Activated CD4-positive, alpha-beta T cell treated with anti-CD3 and anti-CD28 coated beads for 36 hours (primary cell): ENCODE results near the gene SLC47A2. TPM values are rescaled to one million over a fixed set of nuclear protein-coding genes. Genes with fewer than 3 reads are reported as not detected.
A peak's percentile ranks its signal among the peaks of the same experiment; 100 is the strongest.
"Not testable (repeated sequence)": the region's sequence is repeated elsewhere in the genome, so short reads cannot be mapped to it uniquely, and the experiment has no call there.

Experiments
- ATAC-seq: fragments of 200-7000 bp; cut with Tn5 transposase; one replicate; pipeline ENCODE4 v1.10.0; 2021; ENCODE audit warnings: mild to moderate bottlenecking, moderate library complexity
- CTCF ChIA-PET: fragments of 350-600 bp; sonication (Branson Sonifier 250); formaldehyde crosslinking; loops from one replicate; lab custom pipeline; 2021; ENCODE audit warnings: antibody characterized with exemption; lab: Charles Lee
- POLR2A ChIA-PET: fragments of 350-600 bp; sonication (Branson Sonifier 250); formaldehyde crosslinking; loops from one replicate; lab custom pipeline; 2021; ENCODE audit warnings: antibody characterized with exemption, inconsistent platforms; lab: Charles Lee
- DNase-seq: peaks from one replicate; pipeline ENCODE4 v3.0.0-alpha.2; 2020
- H3K27ac Mint-ChIP-seq: one replicate; pipeline ENCODE4 v1.8.0; 2021; ENCODE audit warnings: mixed read lengths
- H3K27me3 Mint-ChIP-seq: one replicate; pipeline ENCODE4 v1.8.0; 2021; ENCODE audit warnings: mixed read lengths
- H3K36me3 Mint-ChIP-seq: one replicate; pipeline ENCODE4 v1.8.0; 2021; ENCODE audit warnings: low read depth, mixed read lengths
- H3K4me1 Mint-ChIP-seq: one replicate; pipeline ENCODE4 v1.8.0; 2021; ENCODE audit warnings: mixed read lengths
- H3K4me3 Mint-ChIP-seq: one replicate; pipeline ENCODE4 v1.8.0; 2021; ENCODE audit warnings: mild to moderate bottlenecking, moderate library complexity, mixed read lengths
- H3K9me3 Mint-ChIP-seq: one replicate; pipeline ENCODE4 v1.8.0; 2021; ENCODE audit warnings: low read depth, mixed read lengths
- intact Hi-C, 2 experiments: fragments of 100-400 bp; cut with DNase I in 1 of 2; cut with micrococcal nuclease in 1 of 2; formaldehyde crosslinking; loops; one replicate each; pipeline versions ENCODE4 v1.14.2 to v1.15.1; 2022 to 2024; cut with DNase I, micrococcal nuclease
- total RNA-seq, 2 experiments: library from RNA; stranded (reverse); gene quantifications; one replicate each; pipeline ENCODE4 v1.2.3, GENCODE V29; 2021

SLC47A2 gene
- total RNA-seq = not detected

- intact Hi-C loops = no loop called here
- H3K27ac Mint-ChIP-seq = no peak within 1 kb of the TSS
- ATAC-seq = no peak
- no peaks in the 10 kb centered on the region for H3K9me3 Mint-ChIP-seq
- H3K4me1 Mint-ChIP-seq = no peaks in the 10 kb centered on the region
- DNase-seq = no peak
- CTCF ChIA-PET = no interaction called here
- H3K27me3 Mint-ChIP-seq = no peaks in the 10 kb centered on the region
- POLR2A ChIA-PET = no interaction called here
- no peak within 1 kb of the TSS for H3K4me3 Mint-ChIP-seq
- H3K36me3 Mint-ChIP-seq = no peaks in the 10 kb centered on the region
These were observed at the start of gene SLC47A2 for GRCh38 chr17:19716108-19717030. Gene SLC47A2 (minus strand): TSS chr17:19716584. CDS start chr17:19716555, 29 bp downstream.

- ChIA-PET CTCF (interaction anchor here (0.6 to 3.7 kb wide), 27 partner anchors 9 to 403 kb away, joined by 3 to 37 read pairs (median 4); partner anchors contain the start of genes ALDH3A2, B9D1 and SLC47A1), POLR2A (no interaction called here)
- DNase-seq (no peak), ATAC-seq (no peak)
- intact Hi-C loops = loop anchor here (1.0 to 5.0 kb wide), 5 partner anchors 117 to 403 kb away; partner anchors contain the start of genes ALDH3A2 (in 2 of the 2), B9D1 (in 1 of the 2) and MAPK7 (in 1 of the 2)
- Mint-ChIP-seq H3K36me3 (no peaks in the 10 kb centered on the region), H3K27me3 (no peaks in the 10 kb centered on the region), H3K4me3 (no peak overlapping the region), H3K27ac (no peak overlapping the region), H3K4me1 (peaks cover 40% of the 10 kb centered on the region), H3K9me3 (no peaks in the 10 kb centered on the region)
These were observed 49.6 kb upstream of the SLC47A2 start for GRCh38 chr17:19766016-19766415.

- ATAC-seq, H3K9me3 Mint-ChIP-seq, DNase-seq, POLR2A ChIA-PET, H3K36me3 Mint-ChIP-seq, H3K4me3 Mint-ChIP-seq, H3K27ac Mint-ChIP-seq, H3K27me3 Mint-ChIP-seq: not testable (repeated sequence)
- CTCF ChIA-PET = interaction anchor here (0.6 to 4.9 kb wide), 4 partner anchors 20 to 401 kb away, joined by 3 to 37 read pairs (median 21); partner anchors contain the start of gene B9D1
- H3K4me1 Mint-ChIP-seq = peaks cover 23% of the 10 kb centered on the region
- intact Hi-C loops = loop anchor here (2.0 to 5.0 kb wide), 2 partner anchors 19 to 402 kb away; partner anchors contain the start of gene B9D1 (in 1 of the 2)
These were observed 47.6 kb upstream of the SLC47A2 start for GRCh38 chr17:19763991-19764390.

- ChIA-PET POLR2A (interaction anchor here (1.2 kb wide), 1 partner anchor 42 kb away, joined by 3 read pairs; no protein-coding TSS in a partner anchor), CTCF (interaction anchor here (0.6 to 4.9 kb wide), 12 partner anchors 9 to 400 kb away, joined by 3 to 37 read pairs (median 8); partner anchors contain the start of gene B9D1)
- H3K4me1 Mint-ChIP-seq = peaks cover 21% of the 10 kb centered on the region
- DNase-seq (no peak), ATAC-seq (no peak)
- no peaks in the 10 kb centered on the region for H3K36me3 Mint-ChIP-seq
- H3K4me3 Mint-ChIP-seq = no peak overlapping the region
- H3K9me3 Mint-ChIP-seq = no peaks in the 10 kb centered on the region
- H3K27ac Mint-ChIP-seq = no peak overlapping the region
- intact Hi-C loops = loop anchor here (2.0 to 5.0 kb wide), 2 partner anchors 19 to 401 kb away; partner anchors contain the start of gene B9D1 (in 1 of the 2)
- H3K27me3 Mint-ChIP-seq = no peaks in the 10 kb centered on the region
These were observed 47.0 kb upstream of the SLC47A2 start for GRCh38 chr17:19763416-19763815.

GRCh38 chr17:19762515-19762961 is 46.2 kb upstream of the SLC47A2 start:
- POLR2A ChIA-PET = interaction anchor here (0.6 to 1.2 kb wide), 3 partner anchors 41 to 240 kb away, joined by 3 to 7 read pairs (median 4); partner anchors contain the start of gene ALDH3A2
- no peaks in the 10 kb centered on the region for H3K9me3 Mint-ChIP-seq
- H3K36me3 Mint-ChIP-seq = no peaks in the 10 kb centered on the region
- H3K4me1 Mint-ChIP-seq = peaks cover 13% of the 10 kb centered on the region
- intact Hi-C loops = loop anchor here (1.0 to 5.0 kb wide), 3 partner anchors 20 to 400 kb away; partner anchors contain the start of gene B9D1 (in 1 of the 2)
- ATAC-seq (peak; percentile 79), DNase-seq (peak; percentile 86)
- CTCF ChIA-PET = interaction anchor here (0.5 to 4.9 kb wide), 30 partner anchors 9 to 482 kb away, joined by 3 to 37 read pairs (median 4); partner anchors contain the start of genes ALDH3A1, ALDH3A2, B9D1 and SLC47A1
- no peaks in the 10 kb centered on the region for H3K27me3 Mint-ChIP-seq
- H3K4me3 Mint-ChIP-seq = no peak overlapping the region
- no peak overlapping the region for H3K27ac Mint-ChIP-seq

- no peak overlapping the region for H3K4me3 Mint-ChIP-seq
- no peaks in the 10 kb centered on the region for H3K27me3 Mint-ChIP-seq
- H3K36me3 Mint-ChIP-seq = no peaks in the 10 kb centered on the region
- CTCF ChIA-PET = interaction anchor here (1.1 to 4.9 kb wide), 6 partner anchors 10 to 248 kb away, joined by 3 to 37 read pairs (median 14); partner anchors contain the start of gene ALDH3A1
- POLR2A ChIA-PET = no interaction called here
- H3K9me3 Mint-ChIP-seq = no peaks in the 10 kb centered on the region
- intact Hi-C loops = loop anchor here in 1 of 2 experiments (5.0 kb wide), 1 partner anchor 398 kb away; the partner anchor contains the start of gene B9D1
- no peak for DNase-seq
- ATAC-seq = no peak
- no peak overlapping the region for H3K27ac Mint-ChIP-seq
- peaks cover 7% of the 10 kb centered on the region for H3K4me1 Mint-ChIP-seq
These were observed 44.4 kb upstream of the SLC47A2 start for GRCh38 chr17:19760746-19761145.

GRCh38 chr17:19759568-19760549 is 43.5 kb upstream of the SLC47A2 start:
- peaks cover 8% of the 10 kb centered on the region for H3K4me1 Mint-ChIP-seq
- H3K27ac Mint-ChIP-seq = no peak overlapping the region
- no peaks in the 10 kb centered on the region for H3K9me3 Mint-ChIP-seq
- H3K27me3 Mint-ChIP-seq = no peaks in the 10 kb centered on the region
- ATAC-seq (no peak), DNase-seq (no peak)
- ChIA-PET POLR2A (no interaction called here), CTCF (interaction anchor here (1.1 to 4.9 kb wide), 4 partner anchors 11 to 243 kb away, joined by 3 to 37 read pairs (median 14); partner anchors contain the start of gene ALDH3A1)
- no peak overlapping the region for H3K4me3 Mint-ChIP-seq
- H3K36me3 Mint-ChIP-seq = no peaks in the 10 kb centered on the region
- intact Hi-C loops = loop anchor here in 1 of 2 experiments (5.0 kb wide), 1 partner anchor 398 kb away; the partner anchor contains the start of gene B9D1

- DNase-seq (no peak), ATAC-seq (no peak)
- Mint-ChIP-seq H3K4me1 (peaks cover 5% of the 10 kb centered on the region), H3K9me3 (no peaks in the 10 kb centered on the region), H3K27ac (no peak overlapping the region), H3K27me3 (no peaks in the 10 kb centered on the region), H3K4me3 (no peak overlapping the region), H3K36me3 (no peaks in the 10 kb centered on the region)
- ChIA-PET CTCF (interaction anchor here (1.3 to 3.1 kb wide), 3 partner anchors 9 to 13 kb away, joined by 4 to 12 read pairs (median 7); no protein-coding TSS in a partner anchor), POLR2A (no interaction called here)
- intact Hi-C loops = no loop called here
These were observed 41.3 kb upstream of the SLC47A2 start for GRCh38 chr17:19757536-19758180.

- H3K4me1 Mint-ChIP-seq = peaks cover 4% of the 10 kb centered on the region
- DNase-seq = no peak
- POLR2A ChIA-PET = interaction anchor here (0.7 kb wide), 1 partner anchor 36 kb away, joined by 3 read pairs; no protein-coding TSS in a partner anchor
- no peaks in the 10 kb centered on the region for H3K27me3 Mint-ChIP-seq
- H3K36me3 Mint-ChIP-seq = no peaks in the 10 kb centered on the region
- H3K9me3 Mint-ChIP-seq = no peaks in the 10 kb centered on the region
- CTCF ChIA-PET = interaction anchor here (1.2 to 3.1 kb wide), 2 partner anchors 8 to 10 kb away, joined by 3 to 12 read pairs; no protein-coding TSS in a partner anchor
- no peak overlapping the region for H3K4me3 Mint-ChIP-seq
- no peak overlapping the region for H3K27ac Mint-ChIP-seq
- ATAC-seq = no peak
- intact Hi-C loops = no loop called here
These were observed 40.2 kb upstream of the SLC47A2 start for GRCh38 chr17:19756546-19756945.
